VCaP (cell line): ENCODE results near the gene HSPE1.

ENCODE experiments used
- H3K27ac ChIP-seq: fragments of 450-650 bp; 2 replicates; pipeline ENCODE4 v1.5.1; 2017
- CTCF ChIP-seq: fragments of 450-650 bp; conservative IDR thresholded peaks from 2 replicates; pipeline ENCODE4 v1.5.1; 2017; ENCODE audit warnings: mild to moderate bottlenecking, moderate library complexity

Gene HSPE1

GRCh38 chr2:197486175-197486574, 14.0 kb upstream of the HSPE1 start:
- H3K27ac ChIP-seq: no peak overlapping the region
- no peak for TF ChIP-seq CTCF

- TF ChIP-seq CTCF: no peak
- no peak overlapping the region; the same call in 1 of the 2 replicates for H3K27ac ChIP-seq
These were observed 12.8 kb upstream of the HSPE1 start for GRCh38 chr2:197487385-197487784.

GRCh38 chr2:197495433-197496134, 4.6 kb upstream of the HSPE1 start:
- no peak overlapping the region for H3K27ac ChIP-seq
- no peak for TF ChIP-seq CTCF

GRCh38 chr2:197496695-197497094, 3.5 kb upstream of the HSPE1 start:
- no peak overlapping the region for H3K27ac ChIP-seq
- TF ChIP-seq CTCF: no peak

GRCh38 chr2:197497326-197497725, 2.9 kb upstream of the HSPE1 start:
- no peak for TF ChIP-seq CTCF
- H3K27ac ChIP-seq: peak overlapping the region; percentile 95; the same call in 1 of the 2 replicates

- TF ChIP-seq CTCF: no peak
- peak overlapping the region; percentile 95 for H3K27ac ChIP-seq
These were observed 1.8 kb upstream of the HSPE1 start for GRCh38 chr2:197498235-197498936.

- TF ChIP-seq CTCF: no peak
These were observed 1.1 kb upstream of the HSPE1 start for GRCh38 chr2:197498937-197499593.

More at GRCh38 chr2:197498937-197499593, 1.1 kb upstream of the HSPE1 start:
- H3K27ac ChIP-seq: peak overlapping the region; percentile 95
